Iris pigment epithelial cell (primary cell): ENCODE measurements around the gene SLC66A2.
"Not testable (repeated sequence)": the region's sequence is repeated elsewhere in the genome, so short reads cannot be mapped to it uniquely, and the experiment has no call there.

Source experiments
- DNase-seq: peaks from one replicate; pipeline ENCODE4 v3.0.0-alpha.2; 2011; ENCODE audit warnings: low read depth

The SLC66A2 gene

DNA sequence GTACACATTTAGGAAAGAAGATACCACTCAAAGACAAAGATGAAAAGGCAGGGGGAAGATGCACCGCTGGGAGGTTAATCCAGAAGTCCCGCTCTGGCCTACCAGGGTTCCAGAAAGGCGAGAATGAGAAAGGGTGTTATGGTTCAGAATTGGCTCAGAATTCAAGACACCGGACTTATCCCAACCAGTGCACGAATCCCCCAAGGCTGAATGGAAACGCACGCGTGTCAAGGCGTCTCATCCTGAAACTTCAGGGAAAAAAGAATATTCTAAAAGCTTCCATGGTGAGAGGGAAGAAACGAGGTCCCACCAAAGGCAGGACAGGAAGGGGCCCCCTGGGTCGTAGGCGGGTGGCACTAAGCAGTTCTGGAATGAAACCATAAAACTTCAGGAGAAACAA is 71.9 kb downstream of the SLC66A2 start:
- no peak for DNase-seq

DNA sequence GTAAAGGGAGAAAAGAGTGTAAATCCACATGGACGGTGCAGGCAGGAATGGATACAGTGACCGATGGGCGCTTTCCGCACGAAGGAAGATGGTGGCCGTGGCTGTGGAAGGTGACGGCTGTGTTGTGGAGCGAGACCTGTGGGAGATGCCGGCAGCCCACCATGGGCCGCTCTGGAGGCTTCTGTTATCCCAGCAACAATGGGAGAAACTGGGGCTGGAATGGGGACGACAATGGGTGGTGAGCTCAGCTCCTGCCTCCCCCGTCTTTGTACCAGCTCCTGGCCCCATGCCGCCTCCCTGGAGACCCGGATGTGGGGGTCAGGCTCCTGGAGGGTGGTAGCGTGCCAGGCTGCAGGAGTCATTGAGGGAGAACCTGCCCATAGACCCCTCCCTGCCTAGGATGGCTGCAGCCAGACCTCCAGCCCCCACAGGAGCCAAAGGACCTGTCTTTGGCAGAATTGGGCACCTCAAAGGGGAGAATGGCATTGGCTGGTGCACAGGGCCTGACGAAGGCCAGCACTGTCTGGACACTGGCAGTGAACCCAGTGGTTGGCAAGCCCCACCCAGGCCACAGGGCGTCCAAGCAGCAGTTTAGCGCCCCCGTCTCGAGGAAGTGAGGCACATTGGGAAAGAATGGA is 72.6 kb downstream of the SLC66A2 start:
- no peak for DNase-seq

DNA sequence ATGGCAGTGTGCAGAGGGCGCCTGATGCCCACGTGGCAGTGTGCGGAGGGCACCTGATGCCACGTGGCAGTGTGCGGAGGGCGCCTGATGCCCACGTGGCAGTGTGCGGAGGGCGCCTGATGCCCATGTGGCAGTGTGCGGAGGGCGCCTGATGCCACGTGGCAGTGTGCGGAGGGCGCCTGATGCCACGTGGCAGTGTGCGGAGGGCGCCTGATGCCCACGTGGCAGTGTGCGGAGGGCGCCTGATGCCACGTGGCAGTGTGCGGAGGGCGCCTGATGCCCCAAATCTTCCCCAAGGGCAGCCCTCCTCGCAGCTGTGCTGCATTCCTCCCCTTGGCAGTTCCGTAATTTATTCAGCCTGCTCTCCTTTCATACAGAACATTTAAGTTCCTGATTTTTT is 73.2 kb downstream of the SLC66A2 start:
- DNase-seq = not testable (repeated sequence)

DNA sequence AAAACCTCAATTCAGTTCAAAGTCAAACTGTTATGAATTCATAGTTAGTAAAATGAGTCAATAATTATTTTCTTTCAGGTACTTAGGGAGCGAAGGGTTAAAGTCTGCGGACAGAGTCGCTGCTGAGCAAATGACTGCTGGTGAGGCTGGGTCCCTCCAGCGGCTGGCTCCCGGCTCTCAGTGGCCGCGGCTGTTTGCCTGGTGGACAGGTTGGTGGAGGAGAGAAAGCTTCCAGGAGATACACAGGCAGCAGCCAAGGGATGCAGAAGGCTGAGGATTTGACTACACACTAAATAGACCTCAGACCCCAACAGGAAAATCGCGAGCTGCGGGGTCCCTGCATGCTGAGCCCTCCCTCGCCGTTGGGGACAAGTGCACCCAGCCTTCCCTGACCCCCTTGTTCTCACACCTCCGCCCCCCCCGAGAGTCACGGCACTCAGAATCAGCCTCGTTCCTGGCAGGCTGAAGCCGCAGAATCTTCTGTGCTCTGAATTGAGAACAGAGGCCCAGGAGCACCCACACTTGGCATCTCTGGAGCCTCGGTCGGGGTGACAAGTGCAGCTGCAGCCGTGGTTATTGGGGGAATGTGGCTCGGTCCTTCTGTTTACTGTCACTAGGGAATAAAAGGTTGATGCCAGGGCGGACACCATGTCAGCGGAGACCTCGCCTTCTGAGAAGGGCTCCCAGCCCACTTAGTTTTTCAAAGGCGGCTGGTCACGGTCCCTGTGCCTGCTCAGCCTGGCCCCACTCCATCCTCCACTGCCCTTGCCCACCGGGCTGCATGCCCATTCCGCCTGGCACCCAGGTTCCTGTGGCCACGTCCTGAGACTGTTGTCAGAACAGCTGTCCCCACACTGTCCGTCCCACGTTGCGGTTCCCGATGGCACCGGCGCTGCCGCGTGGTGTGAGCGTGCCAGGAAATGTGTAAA is 74.0 kb downstream of the SLC66A2 start:
- DNase-seq = no peak

DNA sequence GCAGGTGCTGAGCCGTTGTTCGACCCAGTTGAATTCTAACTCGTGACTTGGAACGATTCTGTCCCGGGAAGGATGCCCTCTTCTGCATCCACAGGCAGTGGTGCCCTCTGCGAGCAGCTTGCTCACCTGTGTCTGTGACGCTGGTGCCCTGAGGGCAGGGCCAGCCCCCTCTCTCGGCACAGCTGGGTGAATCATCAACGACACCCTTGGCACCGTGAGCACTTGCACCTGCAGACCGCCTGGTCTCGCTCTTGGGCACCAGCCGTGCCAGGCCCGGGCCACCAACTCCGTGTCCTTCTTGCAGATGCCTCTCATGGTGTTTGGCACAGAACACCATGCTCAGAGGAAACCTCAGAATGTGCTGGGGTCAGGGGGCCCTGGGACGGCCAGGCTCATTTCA is 75.0 kb downstream of the SLC66A2 start:
- no peak for DNase-seq

DNA sequence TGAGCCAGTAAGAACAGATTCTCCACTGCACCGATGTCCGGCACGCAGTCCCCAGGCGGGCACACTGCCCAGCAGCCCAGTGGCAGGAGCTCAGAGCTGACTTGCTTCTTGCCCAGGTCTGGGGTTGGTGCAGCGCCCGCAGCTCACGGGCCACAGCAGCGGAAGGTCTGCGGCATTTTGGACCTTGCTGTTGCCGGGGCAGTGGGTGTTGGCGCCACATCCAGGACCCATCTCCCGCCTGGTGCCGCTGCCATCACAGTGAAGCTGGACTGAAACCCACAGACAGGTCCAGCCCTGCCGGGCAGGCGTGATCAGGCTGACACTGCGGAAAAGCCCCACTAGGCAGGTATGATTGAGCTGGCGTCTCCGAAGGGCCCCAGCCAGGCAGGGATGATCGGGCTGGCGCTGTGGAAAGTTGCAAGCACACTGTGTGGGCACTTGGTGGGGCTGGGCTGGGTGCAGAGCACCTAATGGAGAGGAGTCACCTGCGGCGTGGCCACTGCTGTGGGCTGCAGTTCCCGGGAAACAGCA is 75.5 kb downstream of the SLC66A2 start:
- DNase-seq = no peak

DNA sequence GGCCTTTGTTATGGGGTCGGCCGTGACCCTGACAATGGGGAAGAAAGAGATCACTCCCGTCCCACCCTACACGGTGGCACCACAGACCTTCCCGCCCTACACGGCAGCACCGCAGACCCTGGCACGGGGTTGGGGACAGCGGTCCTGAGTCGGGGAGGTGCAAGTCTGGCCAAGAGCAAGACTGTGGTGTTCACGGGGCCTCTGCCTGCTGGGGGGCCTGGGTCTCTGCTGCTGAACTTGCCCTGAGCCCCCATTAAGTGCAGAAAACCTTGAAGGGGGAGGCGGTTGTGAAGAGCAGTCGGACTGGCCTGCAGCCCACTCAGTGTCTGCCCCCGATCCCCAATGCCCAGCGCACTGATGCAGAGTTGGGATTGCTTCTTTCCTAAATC is 75.9 kb downstream of the SLC66A2 start:
- no peak for DNase-seq

DNA sequence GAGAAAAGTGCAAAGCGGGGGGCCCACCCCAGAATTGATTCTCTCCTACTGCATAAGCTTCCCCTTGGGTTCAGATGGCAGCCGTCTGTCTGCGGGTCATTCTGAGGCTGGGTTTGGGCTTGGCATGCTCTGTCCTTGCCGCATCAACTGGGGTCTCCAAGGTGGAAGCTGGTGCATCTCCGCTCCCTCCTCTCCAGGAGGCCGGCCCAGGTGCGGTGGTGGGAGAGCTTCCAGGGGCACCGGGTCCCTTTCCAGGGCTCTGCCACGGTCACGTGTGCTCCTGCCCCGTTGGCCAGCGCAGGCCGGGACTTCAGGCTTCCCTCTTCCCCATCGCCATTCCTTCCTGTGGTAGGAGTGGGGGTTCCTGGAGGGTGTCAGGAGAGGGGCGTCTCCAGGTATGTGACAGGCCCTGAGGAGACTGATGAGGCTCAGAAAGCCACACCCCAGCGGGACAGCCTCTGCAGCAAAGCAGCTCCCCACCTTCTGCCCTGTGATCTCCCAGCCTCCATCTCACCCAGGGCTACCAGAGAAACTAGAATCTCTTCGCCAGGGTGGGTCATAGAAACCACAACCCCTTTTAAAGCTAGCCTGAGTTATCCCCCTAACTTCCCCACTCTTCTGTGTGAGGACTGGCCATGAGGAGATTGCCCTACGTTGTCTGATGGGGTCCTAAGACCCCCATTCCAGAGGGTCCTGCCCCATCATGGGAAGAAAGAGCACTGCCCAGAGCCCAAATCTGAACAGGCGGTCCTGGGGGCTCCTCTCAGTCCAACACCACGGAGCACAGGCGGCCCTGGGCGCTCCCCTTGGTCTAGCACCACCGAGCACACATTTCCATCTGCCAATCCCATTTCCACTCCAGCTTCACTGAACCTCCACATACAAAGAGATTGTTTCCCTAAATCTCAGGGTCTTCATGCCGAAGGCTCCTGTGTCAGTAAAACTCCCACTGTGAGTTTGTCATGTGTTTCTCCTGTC is 76.6 kb downstream of the SLC66A2 start:
- DNase-seq = no peak

DNA sequence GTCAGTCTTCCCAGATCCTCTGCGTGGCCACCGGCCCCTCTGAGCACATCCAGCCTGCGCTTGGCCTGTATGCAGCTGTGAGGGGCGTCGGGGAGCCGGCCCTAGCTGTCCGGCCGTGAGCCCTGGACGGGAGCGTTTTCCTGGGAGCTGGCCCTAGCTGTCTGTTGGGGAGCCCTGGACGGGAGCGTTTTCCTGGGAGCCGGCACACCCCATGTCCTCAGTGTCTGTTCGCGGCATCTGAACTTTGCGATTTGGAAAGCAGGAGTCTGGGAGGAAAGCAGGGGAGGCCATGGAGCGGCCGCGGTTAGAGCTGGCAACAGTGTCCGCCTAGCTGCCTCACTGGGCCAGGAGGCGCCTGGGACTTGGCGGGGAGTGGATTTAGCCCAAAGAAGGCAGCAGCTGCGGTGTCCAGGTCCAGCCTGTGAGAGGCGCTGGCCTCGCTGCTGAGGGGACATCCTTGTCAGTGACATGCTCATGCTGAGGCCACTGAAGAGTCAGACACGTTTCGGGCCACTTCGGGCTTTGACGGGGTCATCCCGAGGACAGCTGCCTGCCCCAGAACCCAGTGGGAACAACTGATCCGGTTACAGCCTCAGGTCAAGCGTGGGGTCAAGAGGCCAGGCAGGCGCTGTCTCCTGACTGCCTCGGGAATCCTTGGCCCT is 77.9 kb downstream of the SLC66A2 start:
- no peak for DNase-seq

DNA sequence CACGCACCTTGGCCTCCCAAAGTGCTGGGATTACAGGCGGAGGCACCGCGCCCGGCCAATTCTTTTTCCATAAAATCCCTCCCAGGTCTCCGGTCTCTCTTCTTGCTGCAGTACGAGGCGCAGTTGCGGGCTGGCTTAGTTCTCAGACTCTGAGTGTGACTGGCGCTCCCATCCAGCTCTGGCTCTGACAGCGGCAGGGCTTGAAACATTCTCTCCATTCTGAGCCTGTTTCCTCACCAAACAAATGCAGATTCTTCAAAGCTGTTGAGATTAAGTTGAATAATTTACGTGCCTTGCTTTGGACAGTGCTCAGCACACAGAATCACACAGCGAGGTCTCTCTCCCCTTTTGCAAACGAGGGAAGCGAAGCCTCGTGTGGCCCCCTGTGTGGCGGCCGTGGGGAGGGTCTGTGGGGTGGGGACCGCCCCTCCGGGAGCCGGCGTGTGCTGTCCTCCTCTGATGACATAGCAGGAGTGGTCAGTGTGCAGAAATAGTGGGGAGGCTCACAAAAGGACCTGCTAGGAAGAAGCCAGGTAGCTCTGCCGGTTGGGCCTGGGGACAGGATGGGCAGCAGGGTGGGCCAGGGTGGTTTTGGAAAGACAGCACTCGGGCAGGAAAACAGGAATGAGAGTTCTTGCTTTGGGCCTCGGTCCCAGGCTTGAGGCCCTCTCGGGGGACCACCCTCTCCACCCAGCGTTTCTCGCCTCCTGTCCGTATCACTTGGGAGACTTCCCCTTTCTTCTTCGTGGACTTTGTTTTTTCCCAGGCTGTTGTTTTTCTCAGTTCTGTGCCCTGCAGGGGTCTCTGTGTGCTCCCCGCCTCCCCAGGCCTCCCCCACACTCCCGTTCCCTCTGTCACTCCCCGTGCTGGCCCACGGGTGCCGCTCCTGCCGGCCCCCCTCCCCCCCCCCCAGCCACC is 78.7 kb downstream of the SLC66A2 start:
- no peak for DNase-seq

DNA sequence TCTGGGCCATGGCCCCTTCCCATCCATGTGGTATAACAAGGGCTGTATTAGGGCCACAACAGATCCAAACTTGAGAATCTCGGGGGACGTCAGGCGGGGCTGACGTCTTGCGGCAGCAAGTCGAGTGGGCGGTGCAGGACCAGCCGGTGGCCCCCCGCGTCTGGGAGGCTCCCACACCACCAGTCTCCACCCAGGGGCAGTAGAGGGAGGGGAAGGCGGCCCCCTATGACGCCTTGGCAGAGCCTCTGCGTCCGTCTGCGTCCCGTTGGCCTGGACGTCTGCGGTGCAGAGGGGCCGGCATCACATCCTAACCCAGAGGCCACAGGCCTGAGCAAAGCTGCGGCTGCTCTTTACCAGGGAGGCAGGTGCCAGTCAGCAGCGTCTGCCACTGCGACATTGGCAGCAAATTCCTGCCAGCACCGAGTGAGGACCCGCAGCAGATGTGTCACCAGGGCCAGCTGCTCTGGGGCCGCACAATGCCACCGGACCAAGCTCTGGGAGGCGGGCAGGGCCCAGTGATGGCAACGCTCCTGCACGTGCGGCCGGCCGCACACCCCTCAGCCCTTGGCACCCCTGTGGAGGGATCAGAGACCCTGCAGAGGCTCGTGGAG is 79.9 kb downstream of the SLC66A2 start:
- no peak for DNase-seq

DNA sequence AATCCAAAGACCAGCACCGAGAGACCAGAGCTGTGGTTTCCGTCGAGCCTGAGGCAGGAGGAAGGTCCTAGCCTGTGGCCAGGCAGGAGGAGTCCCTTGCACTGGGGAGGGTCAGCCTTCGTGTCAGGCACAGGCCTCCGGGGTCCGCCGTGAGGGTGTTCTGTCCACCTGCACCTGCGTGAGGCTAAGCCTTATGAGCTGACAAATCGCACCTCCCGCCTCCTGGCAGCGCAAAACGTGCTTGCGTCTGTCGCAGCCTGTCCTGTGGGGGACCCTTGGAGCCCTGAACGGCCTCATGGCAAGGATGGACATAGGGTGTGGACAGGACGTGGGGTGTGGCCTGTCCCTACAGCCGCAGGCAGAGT is 80.4 kb downstream of the SLC66A2 start:
- no peak for DNase-seq

DNA sequence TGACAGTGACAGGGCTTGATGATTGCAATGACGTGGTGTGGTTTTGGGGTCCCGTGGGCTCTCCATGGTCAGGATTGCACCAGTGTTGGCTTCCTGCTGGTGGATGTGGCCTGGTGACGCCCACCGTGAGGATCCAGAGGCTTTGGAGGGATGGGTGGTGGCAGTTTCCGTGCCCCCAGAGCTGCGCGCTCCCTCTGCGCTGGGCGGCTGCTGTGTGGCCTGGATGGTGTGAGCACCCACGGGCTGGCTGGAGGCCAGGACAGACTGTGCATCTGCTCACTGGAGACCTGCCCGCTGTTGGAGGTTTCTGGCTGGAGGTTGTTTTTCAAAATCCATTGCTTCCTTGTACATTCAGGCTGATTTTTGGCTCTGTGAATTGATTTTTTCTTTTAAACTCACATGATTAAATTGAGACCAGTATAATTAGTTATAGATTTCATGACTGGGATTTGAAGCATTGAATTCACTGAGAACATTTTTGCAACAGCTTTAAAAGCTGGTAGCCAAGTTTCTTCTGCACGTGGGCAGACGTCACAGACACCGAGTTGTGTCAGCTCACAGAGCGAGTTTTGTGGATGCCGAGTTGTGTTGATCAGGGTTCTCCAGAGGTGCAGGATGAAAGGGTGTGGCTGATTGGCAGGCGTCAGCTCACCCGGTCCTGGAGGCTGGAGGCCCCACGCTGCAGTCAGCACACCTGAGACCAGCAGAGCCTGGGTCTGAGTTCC is 81.0 kb downstream of the SLC66A2 start:
- DNase-seq = no peak

DNA sequence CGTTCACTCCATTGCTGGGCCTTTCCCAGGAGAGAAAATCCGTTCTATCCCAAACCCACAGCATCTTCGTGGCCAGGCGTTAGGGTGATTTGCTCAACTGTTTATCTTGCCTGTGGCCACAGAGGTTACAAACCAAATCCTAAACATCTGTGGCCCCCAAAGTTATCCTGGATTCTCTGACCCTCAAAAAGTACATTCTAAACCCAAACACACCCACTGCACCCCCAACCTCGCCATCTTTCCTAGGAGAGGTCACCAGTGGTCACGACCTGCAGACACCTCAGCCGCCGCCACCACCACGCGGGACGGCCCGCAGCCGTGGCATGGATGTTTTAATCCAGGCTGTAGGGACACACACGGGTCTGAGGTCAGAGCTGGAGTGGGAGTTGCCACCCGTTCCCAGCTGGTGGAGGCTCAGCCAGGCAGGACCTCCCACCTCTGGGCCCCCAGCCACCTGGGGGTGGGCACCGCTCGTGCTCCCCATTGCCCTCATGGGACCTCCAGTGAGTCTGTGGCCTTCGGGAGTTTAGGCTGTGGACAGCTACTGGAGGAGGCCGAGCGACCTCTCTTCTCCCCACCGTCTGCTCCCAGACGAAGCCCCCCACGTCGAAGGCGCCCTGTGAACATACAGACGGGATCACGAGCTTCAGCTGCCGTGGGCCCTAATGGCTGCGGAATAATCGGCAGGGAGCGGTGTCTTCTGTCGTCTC is 81.7 kb downstream of the SLC66A2 start:
- no peak for DNase-seq

DNA sequence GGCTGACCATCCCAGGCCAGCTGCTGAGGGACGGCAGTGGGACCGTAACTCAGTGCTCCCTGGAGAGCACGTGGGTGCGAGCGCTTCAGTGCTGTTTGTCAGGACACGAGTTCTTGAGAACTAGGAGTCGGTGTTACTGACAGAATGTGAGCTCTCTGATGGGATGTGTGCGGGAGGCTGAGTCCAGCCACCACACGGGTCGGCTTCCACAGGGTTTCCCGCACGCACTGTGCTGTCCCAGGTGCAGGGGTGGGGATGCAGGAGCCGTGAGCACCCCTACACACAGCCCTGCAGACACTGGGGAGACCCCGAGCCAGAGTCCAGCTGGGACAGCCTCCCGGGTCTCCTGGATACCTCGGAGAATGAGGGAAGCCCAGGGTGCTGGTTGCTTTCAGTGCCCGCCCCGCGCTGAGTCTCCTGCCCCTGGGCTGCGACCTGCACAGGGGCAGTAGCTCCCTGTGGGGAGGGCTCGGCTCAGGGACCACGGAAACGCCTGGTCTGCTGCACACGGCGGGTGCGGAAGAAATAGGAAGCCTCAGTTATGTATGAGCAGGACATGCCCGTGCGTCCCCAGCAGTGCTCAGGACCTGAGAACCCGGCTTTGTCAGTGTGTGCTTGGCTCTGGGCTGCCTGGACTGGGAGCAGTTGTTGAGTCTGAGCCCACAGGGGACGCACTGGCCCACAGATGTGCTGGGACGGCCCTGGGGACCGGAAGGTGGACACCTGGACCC is 82.5 kb downstream of the SLC66A2 start:
- no peak for DNase-seq

DNA sequence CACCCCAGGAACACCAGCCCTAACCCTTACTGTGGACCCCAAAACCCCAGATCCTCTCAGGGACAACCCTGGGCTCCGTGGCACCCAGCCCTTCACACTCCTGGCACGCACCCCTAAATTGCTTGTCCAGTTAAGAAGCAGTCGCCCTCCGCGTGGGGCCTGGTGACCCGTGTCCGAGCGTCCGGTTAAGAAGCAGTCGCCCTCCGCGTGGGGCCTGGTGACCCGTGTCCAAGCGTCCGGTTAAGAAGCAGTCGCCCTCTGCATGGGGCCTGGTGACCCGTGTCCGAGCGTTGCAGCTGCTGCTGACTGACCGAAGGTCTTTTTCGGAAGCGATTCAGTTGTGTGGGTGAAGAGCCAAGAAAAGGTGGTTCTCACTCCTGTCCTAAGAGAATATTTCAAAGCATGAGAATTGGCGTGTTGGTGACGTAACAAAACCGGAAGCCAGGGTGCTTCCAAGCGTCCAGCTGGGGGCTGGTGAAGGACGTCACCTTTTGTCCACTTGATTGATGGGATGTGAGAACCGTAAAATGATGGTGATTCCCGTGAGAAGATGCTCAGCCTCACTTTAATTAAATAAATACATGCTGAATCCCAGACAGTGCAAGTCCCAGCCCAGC is 83.2 kb downstream of the SLC66A2 start:
- no peak for DNase-seq

DNA sequence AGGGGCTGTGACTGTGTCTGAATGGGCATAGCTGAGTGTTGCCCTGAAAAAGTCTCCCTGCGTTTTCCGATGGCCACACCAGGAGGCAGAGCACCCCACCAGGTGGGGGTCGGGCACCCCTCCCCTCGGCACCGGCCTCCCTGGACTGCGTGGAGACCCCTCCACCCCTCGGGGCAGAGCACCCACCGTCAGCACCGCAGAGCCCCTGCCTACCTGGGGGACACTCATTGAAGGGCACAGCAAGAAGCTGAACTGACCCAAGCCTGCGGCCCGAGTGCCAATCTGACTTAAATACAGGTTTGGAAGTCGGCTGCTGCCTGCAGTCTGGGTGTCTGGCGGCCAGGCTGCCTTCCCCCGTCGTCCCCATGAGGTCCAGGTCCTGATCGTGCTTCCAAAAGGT is 83.8 kb downstream of the SLC66A2 start:
- DNase-seq = no peak
